GM23338 (cell line): Measurements from ENCODE around the gene NCOA7.

Source experiments
- CREB1 ChIP-seq: fragments of 250-450 bp; sonication (Bioruptor Pico); IDR thresholded peaks from 2 replicates; pipeline ENCODE4 v1.5.0; 2020; ENCODE audit warnings: low read depth, mild to moderate bottlenecking, moderate library complexity
- EZH2 ChIP-seq: fragments of 200-600 bp; sonication (generic); IDR thresholded peaks from one replicate; pipeline ENCODE4 v1.8.0; 2017; ENCODE audit warnings: antibody characterized with exemption, mild to moderate bottlenecking, low read depth; ENCODE audit not compliant: unreplicated experiment
- EZH2phosphoT487 ChIP-seq: fragments of 200-600 bp; sonication (generic); IDR thresholded peaks from one replicate; pipeline ENCODE4 v1.8.1; 2018; ENCODE audit warnings: antibody characterized with exemption; ENCODE audit not compliant: unreplicated experiment
- JUNB ChIP-seq: IDR thresholded peaks from one replicate; pipeline ENCODE4 v1.6.1; 2016; ENCODE audit warnings: antibody characterized with exemption; ENCODE audit not compliant: unreplicated experiment
- NANOG ChIP-seq: IDR thresholded peaks from 2 replicates; pipeline ENCODE4 v1.6.1; 2016; ENCODE audit warnings: antibody characterized with exemption, borderline replicate concordance
- POLR2AphosphoS5 ChIP-seq: IDR thresholded peaks from 2 replicates; pipeline ENCODE4 v1.6.1; 2016; ENCODE audit warnings: antibody characterized with exemption, low read depth
- STAT1 ChIP-seq: IDR thresholded peaks from one replicate; pipeline ENCODE4 v1.6.1; 2016; ENCODE audit warnings: antibody characterized with exemption; ENCODE audit not compliant: unreplicated experiment
- TF ChIP-seq, protein P1 (sequence below), 2 experiments: fragments of 200-600 bp in 1 of 2; sonication (generic) in 1 of 2; conservative IDR thresholded peaks; 2 replicates each; pipeline versions ENCODE4 v1.5.1 to v1.6.1; 2016 to 2017; ENCODE audit warnings: antibody characterized with exemption in 2 of 2, low read depth in 2 of 2, mild to moderate bottlenecking in 2 of 2, moderate library complexity in 1 of 2
- TF ChIP-seq, protein P2 (sequence below): IDR thresholded peaks from one replicate; pipeline ENCODE4 v1.6.1; 2018; ENCODE audit warnings: antibody characterized with exemption; ENCODE audit not compliant: unreplicated experiment
- TF ChIP-seq, protein P3 (sequence below): IDR thresholded peaks from 2 replicates; pipeline ENCODE4 v1.6.1; 2016; ENCODE audit warnings: antibody characterized with exemption

DNA sequence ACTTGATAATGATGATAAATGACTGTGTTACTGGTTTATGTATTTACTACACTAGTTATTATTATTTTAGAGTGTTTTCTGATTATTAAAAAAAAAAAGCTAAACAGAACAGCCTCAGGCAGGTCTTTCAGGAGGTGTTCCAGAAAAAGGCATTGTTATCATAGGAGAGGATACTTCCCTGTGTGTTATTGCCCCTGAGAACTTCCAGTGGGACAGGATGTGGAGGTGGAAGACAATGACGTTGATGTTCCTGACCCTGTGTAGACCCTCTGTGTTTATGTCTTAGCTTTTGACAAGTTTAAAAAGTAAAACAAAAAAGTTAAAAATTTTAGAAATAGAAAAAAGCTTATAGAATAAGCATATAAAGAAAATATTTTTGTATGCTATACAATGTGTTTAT is 49.1 kb downstream of the NCOA7 start:
- TF ChIP-seq NANOG (no peak), EZH2phosphoT487 (no peak), STAT1 (no peak), EZH2 (no peak), POLR2AphosphoS5 (no peak), JUNB (no peak), CREB1 (CRISPR knock-in tag) (no peak)
- TF ChIP-seq, protein P1, sequence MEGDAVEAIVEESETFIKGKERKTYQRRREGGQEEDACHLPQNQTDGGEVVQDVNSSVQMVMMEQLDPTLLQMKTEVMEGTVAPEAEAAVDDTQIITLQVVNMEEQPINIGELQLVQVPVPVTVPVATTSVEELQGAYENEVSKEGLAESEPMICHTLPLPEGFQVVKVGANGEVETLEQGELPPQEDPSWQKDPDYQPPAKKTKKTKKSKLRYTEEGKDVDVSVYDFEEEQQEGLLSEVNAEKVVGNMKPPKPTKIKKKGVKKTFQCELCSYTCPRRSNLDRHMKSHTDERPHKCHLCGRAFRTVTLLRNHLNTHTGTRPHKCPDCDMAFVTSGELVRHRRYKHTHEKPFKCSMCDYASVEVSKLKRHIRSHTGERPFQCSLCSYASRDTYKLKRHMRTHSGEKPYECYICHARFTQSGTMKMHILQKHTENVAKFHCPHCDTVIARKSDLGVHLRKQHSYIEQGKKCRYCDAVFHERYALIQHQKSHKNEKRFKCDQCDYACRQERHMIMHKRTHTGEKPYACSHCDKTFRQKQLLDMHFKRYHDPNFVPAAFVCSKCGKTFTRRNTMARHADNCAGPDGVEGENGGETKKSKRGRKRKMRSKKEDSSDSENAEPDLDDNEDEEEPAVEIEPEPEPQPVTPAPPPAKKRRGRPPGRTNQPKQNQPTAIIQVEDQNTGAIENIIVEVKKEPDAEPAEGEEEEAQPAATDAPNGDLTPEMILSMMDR (conservative IDR thresholded peaks at IDR 0.05; ENCODE audit: low read depth in 2 of 2), result no peak
- TF ChIP-seq, protein P2, sequence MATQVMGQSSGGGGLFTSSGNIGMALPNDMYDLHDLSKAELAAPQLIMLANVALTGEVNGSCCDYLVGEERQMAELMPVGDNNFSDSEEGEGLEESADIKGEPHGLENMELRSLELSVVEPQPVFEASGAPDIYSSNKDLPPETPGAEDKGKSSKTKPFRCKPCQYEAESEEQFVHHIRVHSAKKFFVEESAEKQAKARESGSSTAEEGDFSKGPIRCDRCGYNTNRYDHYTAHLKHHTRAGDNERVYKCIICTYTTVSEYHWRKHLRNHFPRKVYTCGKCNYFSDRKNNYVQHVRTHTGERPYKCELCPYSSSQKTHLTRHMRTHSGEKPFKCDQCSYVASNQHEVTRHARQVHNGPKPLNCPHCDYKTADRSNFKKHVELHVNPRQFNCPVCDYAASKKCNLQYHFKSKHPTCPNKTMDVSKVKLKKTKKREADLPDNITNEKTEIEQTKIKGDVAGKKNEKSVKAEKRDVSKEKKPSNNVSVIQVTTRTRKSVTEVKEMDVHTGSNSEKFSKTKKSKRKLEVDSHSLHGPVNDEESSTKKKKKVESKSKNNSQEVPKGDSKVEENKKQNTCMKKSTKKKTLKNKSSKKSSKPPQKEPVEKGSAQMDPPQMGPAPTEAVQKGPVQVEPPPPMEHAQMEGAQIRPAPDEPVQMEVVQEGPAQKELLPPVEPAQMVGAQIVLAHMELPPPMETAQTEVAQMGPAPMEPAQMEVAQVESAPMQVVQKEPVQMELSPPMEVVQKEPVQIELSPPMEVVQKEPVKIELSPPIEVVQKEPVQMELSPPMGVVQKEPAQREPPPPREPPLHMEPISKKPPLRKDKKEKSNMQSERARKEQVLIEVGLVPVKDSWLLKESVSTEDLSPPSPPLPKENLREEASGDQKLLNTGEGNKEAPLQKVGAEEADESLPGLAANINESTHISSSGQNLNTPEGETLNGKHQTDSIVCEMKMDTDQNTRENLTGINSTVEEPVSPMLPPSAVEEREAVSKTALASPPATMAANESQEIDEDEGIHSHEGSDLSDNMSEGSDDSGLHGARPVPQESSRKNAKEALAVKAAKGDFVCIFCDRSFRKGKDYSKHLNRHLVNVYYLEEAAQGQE, result no peak
- TF ChIP-seq, protein P3, sequence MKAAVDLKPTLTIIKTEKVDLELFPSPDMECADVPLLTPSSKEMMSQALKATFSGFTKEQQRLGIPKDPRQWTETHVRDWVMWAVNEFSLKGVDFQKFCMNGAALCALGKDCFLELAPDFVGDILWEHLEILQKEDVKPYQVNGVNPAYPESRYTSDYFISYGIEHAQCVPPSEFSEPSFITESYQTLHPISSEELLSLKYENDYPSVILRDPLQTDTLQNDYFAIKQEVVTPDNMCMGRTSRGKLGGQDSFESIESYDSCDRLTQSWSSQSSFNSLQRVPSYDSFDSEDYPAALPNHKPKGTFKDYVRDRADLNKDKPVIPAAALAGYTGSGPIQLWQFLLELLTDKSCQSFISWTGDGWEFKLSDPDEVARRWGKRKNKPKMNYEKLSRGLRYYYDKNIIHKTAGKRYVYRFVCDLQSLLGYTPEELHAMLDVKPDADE, result no peak
